Measurements from ENCODE around the gene CDH20. TPM values are rescaled to one million over a fixed set of nuclear protein-coding genes. Genes with fewer than 3 reads are reported as not detected.

CDH20 gene
- total and polyA plus RNA-seq, 2 of the 4 experiments (the other 2 are of a cell fraction): not detected

- WGBS, 2 experiments (ENCODE audit: extremely low coverage in 2 of 2, insufficient read length in 1 of 2): 83% methylated on average over 1 of the region's 5 CpGs; no CpG with 5 or more reads in 1 of the 2 experiments
- POLR2A ChIA-PET (ENCODE audit: unreplicated experiment): no interaction called here
Measured at GRCh38 chr18:61475931-61476330, 142.7 kb downstream of the CDH20 start.

More at GRCh38 chr18:61475931-61476330, 142.7 kb downstream of the CDH20 start:
- in situ Hi-C loops (cut with MboI; ENCODE audit: low sequenced_read_pairs) (loop anchor here (25.0 kb wide), 1 partner anchor 789 kb away; no protein-coding TSS in a partner anchor), intact Hi-C loops (cut with micrococcal nuclease) (loop anchor here (2.0 kb wide), 1 partner anchor 59 kb away; no protein-coding TSS in a partner anchor), dilution Hi-C loops (cut with HindIII; ENCODE audit: low sequenced_read_pairs, unreplicated experiment) (no loop called here)
- H4K91ac ChIP-seq (ENCODE audit: insufficient read depth, low read depth, low read length): no peak overlapping the region
- H2AFZ ChIP-seq (replicated peaks; ENCODE audit: low read length, poor library complexity): no peak overlapping the region
- DNase-seq (no peak), ATAC-seq (ENCODE audit: low read depth) (no peak)
- no peaks in the 10 kb centered on the region for H3K36me3 ChIP-seq (ENCODE audit: control insufficient read depth, insufficient read depth, low read length)
- no peak overlapping the region for H3K56ac ChIP-seq (ENCODE audit: extremely low read depth, insufficient read depth, low read length)
- no peak overlapping the region for H3K4me3 ChIP-seq (ENCODE audit: insufficient read depth, low read depth, low read length)
- CTCF ChIA-PET: no interaction called here
- H3K9me1 ChIP-seq (ENCODE audit: insufficient read depth, low read length): no peaks in the 10 kb centered on the region
- H4K5ac ChIP-seq (ENCODE audit: low read depth, low read length): no peak overlapping the region
- no peaks in the 10 kb centered on the region for H3K4me1 ChIP-seq (ENCODE audit: control insufficient read depth, insufficient read depth, low read length)
- H3K4ac ChIP-seq (ENCODE audit: low read depth, low read length): no peak overlapping the region
- H3K27ac ChIP-seq (ENCODE audit: insufficient read depth, low read length): no peak overlapping the region
- H3K9me3 ChIP-seq (ENCODE audit: control insufficient read depth, insufficient read depth, low read length): no peaks in the 10 kb centered on the region
- no peak overlapping the region for H3K14ac ChIP-seq (replicated peaks; ENCODE audit: low read depth, low read length)
- no peak overlapping the region for H2BK120ac ChIP-seq (ENCODE audit: low read depth, low read length)
- TF ChIP-seq CTCF (conservative IDR thresholded peaks at IDR 0.05; ENCODE audit: low read depth, low read length) (no peak), RFX5 (IDR thresholded peaks at IDR 0.05; ENCODE audit: low read depth, low read length) (no peak), MXI1 (IDR thresholded peaks at IDR 0.05; ENCODE audit: borderline replicate concordance, low read depth, low read length) (no peak), FOS (IDR thresholded peaks at IDR 0.05; ENCODE audit: low read depth, low read length) (no peak), RCOR1 (IDR thresholded peaks at IDR 0.05; ENCODE audit: insufficient replicate concordance, low read length) (no peak), MAFK (IDR thresholded peaks at IDR 0.05; ENCODE audit: low read depth, low read length) (no peak), SMC3 (IDR thresholded peaks at IDR 0.05; ENCODE audit: low read depth, low read length) (no peak), ELK1 (IDR thresholded peaks at IDR 0.05; ENCODE audit: borderline replicate concordance, low read depth, low read length) (no peak), CEBPB (IDR thresholded peaks at IDR 0.05; ENCODE audit: low read depth, low read length) (no peak), MAZ (IDR thresholded peaks at IDR 0.05; ENCODE audit: borderline replicate concordance, low read depth, low read length) (no peak), BHLHE40 (IDR thresholded peaks at IDR 0.05; ENCODE audit: low read depth, low read length) (no peak), CHD1 (IDR thresholded peaks at IDR 0.05; ENCODE audit: low read depth, low read length) (no peak), RAD21 (IDR thresholded peaks at IDR 0.05; ENCODE audit: low read length) (no peak), POLR2A (IDR thresholded peaks at IDR 0.05; ENCODE audit: low read depth, low read length) (no peak), NFE2L2 (IDR thresholded peaks at IDR 0.05; ENCODE audit: low read depth, low read length) (no peak)
- TF ChIP-seq, protein P1, sequence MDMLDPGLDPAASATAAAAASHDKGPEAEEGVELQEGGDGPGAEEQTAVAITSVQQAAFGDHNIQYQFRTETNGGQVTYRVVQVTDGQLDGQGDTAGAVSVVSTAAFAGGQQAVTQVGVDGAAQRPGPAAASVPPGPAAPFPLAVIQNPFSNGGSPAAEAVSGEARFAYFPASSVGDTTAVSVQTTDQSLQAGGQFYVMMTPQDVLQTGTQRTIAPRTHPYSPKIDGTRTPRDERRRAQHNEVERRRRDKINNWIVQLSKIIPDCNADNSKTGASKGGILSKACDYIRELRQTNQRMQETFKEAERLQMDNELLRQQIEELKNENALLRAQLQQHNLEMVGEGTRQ (IDR thresholded peaks at IDR 0.05; ENCODE audit: low read depth, low read length): no peak
- H2BK15ac ChIP-seq (ENCODE audit: low read depth, low read length): no peak overlapping the region
- H2AK9ac ChIP-seq (replicated peaks; ENCODE audit: low read depth, low read length, poor library complexity): no peak overlapping the region
- H3K79me1 ChIP-seq (ENCODE audit: low read depth in 1 of 2, low read length in 2 of 2): no peaks in the 10 kb centered on the region
- no peak overlapping the region for H4K8ac ChIP-seq (ENCODE audit: low read depth in 2 of 2, low read length in 2 of 2)
- H3K27me3 ChIP-seq (ENCODE audit: control insufficient read depth, insufficient read depth, low read length): no peaks in the 10 kb centered on the region; the same call in none of the 2 replicates
- no peak overlapping the region for H2BK20ac ChIP-seq (ENCODE audit: low read depth, low read length)
- H3K4me2 ChIP-seq (ENCODE audit: low read depth, low read length): no peak overlapping the region
- no peak overlapping the region for H3K18ac ChIP-seq (ENCODE audit: low read depth, low read length)
- H2BK5ac ChIP-seq (ENCODE audit: low read depth, low read length, poor library complexity, severe bottlenecking): no peak overlapping the region
- no peak overlapping the region for H3K9ac ChIP-seq (ENCODE audit: low read depth, low read length)
- H4K20me1 ChIP-seq (ENCODE audit: insufficient read depth, low read length): no peaks in the 10 kb centered on the region
- no TSS peak for BruUV-seq (replicated peaks)
- no peak overlapping the region for H3K23ac ChIP-seq (ENCODE audit: low read depth, low read length)
- no peak overlapping the region for H2AK5ac ChIP-seq (ENCODE audit: low read depth, low read length)
